GM21528 (cell line): ENCODE measurements around the gene EFNA5.
A peak's percentile ranks its signal among the peaks of the same experiment; 100 is the strongest.

ENCODE experiments used
- ATAC-seq: cut with Tn5 transposase; IDR thresholded peaks from one replicate; pipeline ENCODE4 v1.9.1; 2021; ENCODE audit warnings: mild to moderate bottlenecking, moderate library complexity; ENCODE audit not compliant: unreplicated experiment, low FRiP score

EFNA5 gene

GRCh38 chr5:107387526-107388140 is 283.1 kb downstream of the EFNA5 start:
- no peak for ATAC-seq

GRCh38 chr5:107385708-107386107 is 285.0 kb downstream of the EFNA5 start:
- ATAC-seq: no peak

GRCh38 chr5:107384256-107384655 is 286.5 kb downstream of the EFNA5 start:
- no peak for ATAC-seq

GRCh38 chr5:107383414-107383813 is 287.3 kb downstream of the EFNA5 start:
- no peak for ATAC-seq

- ATAC-seq: no peak
Observed at GRCh38 chr5:107381189-107381856, 289.4 kb downstream of the EFNA5 start.

- ATAC-seq: no peak
Observed at GRCh38 chr5:107380654-107381053, 290.1 kb downstream of the EFNA5 start.

- no peak for ATAC-seq
Observed at GRCh38 chr5:107378218-107378899, 292.4 kb downstream of the EFNA5 start.

- ATAC-seq: no peak
Observed at GRCh38 chr5:107377277-107377609, 293.5 kb downstream of the EFNA5 start.

GRCh38 chr5:107376546-107377276 is 294.0 kb downstream of the EFNA5 start:
- ATAC-seq: no peak

- peak; percentile 85 for ATAC-seq
Observed at GRCh38 chr5:107373549-107374263, 297.0 kb downstream of the EFNA5 start.

- no peak for ATAC-seq
Observed at GRCh38 chr5:107372723-107373450, 297.9 kb downstream of the EFNA5 start.

GRCh38 chr5:107370396-107370968 is 300.3 kb downstream of the EFNA5 start:
- ATAC-seq: no peak

GRCh38 chr5:107369622-107370021 is 301.1 kb downstream of the EFNA5 start:
- no peak for ATAC-seq

- ATAC-seq: no peak
Observed at GRCh38 chr5:107368615-107369014, 302.1 kb downstream of the EFNA5 start.

GRCh38 chr5:107367939-107368338 is 302.8 kb downstream of the EFNA5 start:
- ATAC-seq: no peak

- ATAC-seq: no peak
Observed at GRCh38 chr5:107367480-107367879, 303.3 kb downstream of the EFNA5 start.

- no peak for ATAC-seq
Observed at GRCh38 chr5:107365320-107366109, 305.2 kb downstream of the EFNA5 start.

- ATAC-seq: no peak
Observed at GRCh38 chr5:107364443-107365319, 306.1 kb downstream of the EFNA5 start.
